Fibroblast of the aortic adventitia (primary cell): ENCODE results near the gene NDRG4. TPM values are rescaled to one million over a fixed set of nuclear protein-coding genes. Genes with fewer than 3 reads are reported as not detected.

Source experiments
- DNase-seq: peaks from one replicate; pipeline ENCODE4 v3.0.0-alpha.2; 2010; ENCODE audit warnings: low read depth
- H3K4me3 ChIP-seq: 2 replicates; pipeline ENCODE4 v1.5.1; 2011; ENCODE audit warnings: low read depth, mild to moderate bottlenecking, control low read depth, low read length, moderate library complexity
- total RNA-seq: library from RNA; depleted of rRNA; stranded (reverse); fragments of >200 nt; gene quantifications from 2 replicates; pipeline ENCODE4 v1.2.3, GENCODE V29; 2012; ENCODE audit warnings: low replicate concordance
- TF ChIP-seq, protein P1 (sequence below): IDR thresholded peaks from 2 replicates; pipeline ENCODE4 v1.5.1; 2011; ENCODE audit warnings: mild to moderate bottlenecking, low read length, control low read depth, inconsistent platforms; ENCODE audit not compliant: insufficient read depth

Gene NDRG4
- total RNA-seq, 1 donor, result 5.2 TPM

DNA sequence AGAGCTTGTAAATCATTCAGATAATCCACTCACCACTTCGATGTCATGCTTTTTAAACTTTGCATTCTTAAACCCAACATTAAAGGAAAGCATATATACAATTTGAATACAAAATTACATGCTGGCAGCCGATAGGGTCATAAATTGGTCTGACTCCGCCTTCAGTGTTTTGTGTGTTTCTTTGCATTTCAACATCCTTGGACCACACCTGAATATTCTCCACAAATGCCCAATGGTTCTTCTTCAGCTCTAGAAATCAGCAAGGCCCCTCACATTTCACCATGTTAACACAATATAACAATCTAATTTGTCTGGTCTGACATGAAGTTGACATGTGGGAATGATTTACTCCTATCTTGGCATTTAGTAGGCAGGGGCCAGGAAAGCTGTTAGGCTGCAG lies 32.5 kb downstream of the NDRG4 start:
- TF ChIP-seq, protein P1, sequence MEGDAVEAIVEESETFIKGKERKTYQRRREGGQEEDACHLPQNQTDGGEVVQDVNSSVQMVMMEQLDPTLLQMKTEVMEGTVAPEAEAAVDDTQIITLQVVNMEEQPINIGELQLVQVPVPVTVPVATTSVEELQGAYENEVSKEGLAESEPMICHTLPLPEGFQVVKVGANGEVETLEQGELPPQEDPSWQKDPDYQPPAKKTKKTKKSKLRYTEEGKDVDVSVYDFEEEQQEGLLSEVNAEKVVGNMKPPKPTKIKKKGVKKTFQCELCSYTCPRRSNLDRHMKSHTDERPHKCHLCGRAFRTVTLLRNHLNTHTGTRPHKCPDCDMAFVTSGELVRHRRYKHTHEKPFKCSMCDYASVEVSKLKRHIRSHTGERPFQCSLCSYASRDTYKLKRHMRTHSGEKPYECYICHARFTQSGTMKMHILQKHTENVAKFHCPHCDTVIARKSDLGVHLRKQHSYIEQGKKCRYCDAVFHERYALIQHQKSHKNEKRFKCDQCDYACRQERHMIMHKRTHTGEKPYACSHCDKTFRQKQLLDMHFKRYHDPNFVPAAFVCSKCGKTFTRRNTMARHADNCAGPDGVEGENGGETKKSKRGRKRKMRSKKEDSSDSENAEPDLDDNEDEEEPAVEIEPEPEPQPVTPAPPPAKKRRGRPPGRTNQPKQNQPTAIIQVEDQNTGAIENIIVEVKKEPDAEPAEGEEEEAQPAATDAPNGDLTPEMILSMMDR, result no peak
- no peak overlapping the region for H3K4me3 ChIP-seq
- DNase-seq, result no peak

DNA sequence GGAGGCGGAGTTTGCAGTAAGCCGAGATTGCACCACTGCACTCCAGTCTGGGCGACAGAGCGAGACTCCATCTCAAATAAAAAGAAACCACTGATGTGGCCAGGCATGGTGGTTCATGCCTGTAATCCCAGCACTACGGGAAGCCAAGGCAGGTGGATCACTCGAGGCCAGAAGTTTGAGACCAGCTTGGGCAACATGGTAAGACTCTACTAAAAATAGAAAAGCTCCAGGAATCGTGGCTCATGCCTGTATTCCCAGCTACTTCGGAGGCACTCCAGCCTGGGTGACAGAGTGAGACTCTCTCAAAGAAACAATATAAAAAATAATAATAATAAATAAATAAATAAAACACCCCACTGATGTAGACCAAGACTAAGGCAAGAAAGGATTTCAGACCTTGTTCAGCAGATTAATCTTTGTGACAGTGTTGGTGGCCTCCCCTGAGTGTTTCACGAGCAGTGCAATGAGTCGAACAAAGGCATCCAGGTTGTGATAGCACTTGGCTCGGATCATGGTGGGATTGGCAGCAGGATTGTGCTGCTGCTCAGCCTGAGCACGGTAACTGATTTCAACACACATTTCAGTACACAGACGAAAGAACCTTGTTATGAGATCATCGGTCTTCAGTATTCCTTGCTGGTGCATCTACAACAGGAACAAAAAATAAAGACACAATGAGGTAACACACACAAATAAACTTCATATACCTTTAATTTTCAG lies 34.0 kb downstream of the NDRG4 start:
- TF ChIP-seq, protein P1, result no peak

DNA sequence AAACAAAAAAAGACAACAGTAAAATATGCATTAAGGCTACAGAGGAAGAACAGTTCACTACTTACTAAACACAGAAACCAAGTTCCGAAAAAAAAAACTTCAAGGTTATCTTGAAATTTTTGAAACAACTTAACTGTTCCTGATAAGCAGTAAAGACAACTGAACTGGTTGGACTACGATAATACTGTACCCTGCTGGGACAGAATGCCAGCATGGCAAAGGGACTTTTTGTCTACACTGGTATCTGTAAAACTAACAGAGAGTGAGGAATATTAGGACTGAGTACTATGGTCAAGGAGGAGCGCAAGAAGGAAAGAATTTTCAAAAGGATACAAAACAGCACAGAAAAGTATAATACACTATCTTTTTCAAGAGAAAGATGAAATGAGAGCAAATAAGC lies 35.2 kb downstream of the NDRG4 start:
- DNase-seq, result no peak
- TF ChIP-seq, protein P1, result no peak
- no peak overlapping the region for H3K4me3 ChIP-seq

More for the DNA sequence above, 34.0 kb downstream of the NDRG4 start:
- DNase-seq, result no peak
- no peak overlapping the region for H3K4me3 ChIP-seq

DNA sequence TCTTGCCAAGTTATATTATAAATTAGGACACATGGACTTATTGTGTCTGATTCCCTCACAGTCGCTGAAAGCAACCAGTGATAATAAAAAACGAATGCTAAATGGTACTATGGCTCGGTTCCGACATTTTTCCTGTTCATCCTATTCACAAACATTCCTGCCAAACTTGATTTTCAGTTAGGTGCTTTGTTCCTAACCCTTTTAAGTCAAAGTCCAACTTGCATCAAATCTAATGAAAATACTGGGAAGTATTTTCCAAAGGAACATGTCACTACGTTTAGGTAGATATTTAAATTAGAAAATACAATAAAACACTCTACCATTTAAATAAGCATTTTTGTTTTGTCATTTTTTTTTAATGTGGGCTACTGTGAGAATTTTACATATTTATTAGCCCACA lies 36.3 kb downstream of the NDRG4 start:
- no peak overlapping the region for H3K4me3 ChIP-seq
- TF ChIP-seq, protein P1, result no peak
- DNase-seq, result no peak

DNA sequence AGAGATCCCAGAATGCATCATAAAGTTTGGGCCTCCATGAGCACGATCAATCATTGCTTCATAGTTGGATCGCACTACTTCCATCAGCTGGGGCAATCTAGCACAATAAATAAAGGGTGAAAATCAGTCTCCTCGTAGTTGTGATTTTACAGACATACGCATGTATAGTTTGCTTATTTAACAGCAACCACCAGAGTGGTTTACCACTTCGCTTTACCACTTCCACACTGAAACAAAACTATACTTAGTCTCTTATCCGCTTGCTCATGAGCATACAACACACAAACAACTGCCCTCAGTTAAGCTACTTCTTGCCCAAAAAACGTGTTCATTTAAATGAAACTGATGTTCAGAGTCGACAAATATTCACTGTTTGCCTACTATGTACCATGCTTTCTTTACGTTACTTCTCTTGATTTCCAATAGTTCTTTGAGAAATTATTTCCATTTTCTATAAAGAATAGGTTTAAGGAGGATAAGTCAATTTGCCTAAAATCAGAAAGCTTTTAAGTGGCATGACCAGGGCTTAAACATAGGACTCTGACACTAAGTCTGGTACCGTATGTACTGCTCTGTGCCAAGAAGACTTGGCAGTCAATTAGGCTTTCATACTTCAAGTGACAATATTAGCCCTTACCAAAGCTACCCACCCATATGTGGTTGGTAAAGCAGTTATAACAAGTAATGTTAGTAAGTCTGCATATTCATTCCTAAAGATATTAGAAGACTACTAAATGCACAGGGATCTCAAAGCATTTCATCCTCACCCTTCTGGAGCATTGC lies 37.4 kb downstream of the NDRG4 start:
- DNase-seq, result no peak
- no peak overlapping the region for H3K4me3 ChIP-seq
- TF ChIP-seq, protein P1, result no peak

DNA sequence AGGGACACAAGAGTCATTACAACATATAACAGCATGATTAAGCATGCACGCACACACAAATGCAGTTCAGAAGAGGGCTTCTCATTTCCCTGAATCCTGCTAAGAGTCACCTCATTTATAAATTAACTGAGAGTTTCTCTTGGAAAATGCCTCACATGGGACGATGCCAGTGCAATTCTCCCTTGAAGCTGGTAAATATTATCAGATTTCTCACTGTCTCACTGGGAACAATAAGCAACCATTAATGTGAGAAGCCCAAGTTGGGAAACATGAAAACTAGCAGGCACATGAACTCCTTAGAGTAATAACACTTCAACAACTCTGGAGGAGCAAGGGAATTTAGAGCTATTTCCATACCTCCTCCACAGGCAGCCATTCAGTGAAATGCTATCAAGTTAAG lies 41.8 kb downstream of the NDRG4 start:
- H3K4me3 ChIP-seq, result no peak overlapping the region
- TF ChIP-seq, protein P1, result no peak
- no peak for DNase-seq
